HG02763 (cell line): ENCODE measurements around the gene ARHGEF39.
A peak's percentile ranks its signal among the peaks of the same experiment; 100 is the strongest.

Experiments used
- ATAC-seq: cut with Tn5 transposase; IDR thresholded peaks from one replicate; pipeline ENCODE4 v1.9.1; 2021; ENCODE audit warnings: mild to moderate bottlenecking, moderate library complexity; ENCODE audit not compliant: unreplicated experiment

ARHGEF39 gene

GRCh38 chr9:35664531-35665470, at the start of gene ARHGEF39:
ARHGEF39 (minus strand) TSS chr9:35665195; CDS start chr9:35665169, 26 bp downstream.
- peak; percentile 83 for ATAC-seq

- no peak for ATAC-seq
Measured at GRCh38 chr9:35714123-35714522, 49.1 kb upstream of the ARHGEF39 start.

- ATAC-seq = no peak
Measured at GRCh38 chr9:35713578-35713977, 48.6 kb upstream of the ARHGEF39 start.

GRCh38 chr9:35712762-35713400, 47.9 kb upstream of the ARHGEF39 start:
- ATAC-seq = no peak

- ATAC-seq = no peak
Measured at GRCh38 chr9:35711501-35712428, 46.8 kb upstream of the ARHGEF39 start.

GRCh38 chr9:35710818-35711500, 46.0 kb upstream of the ARHGEF39 start:
- ATAC-seq = no peak

GRCh38 chr9:35708146-35708545, 43.2 kb upstream of the ARHGEF39 start:
- ATAC-seq = no peak

GRCh38 chr9:35706951-35707350, 42.0 kb upstream of the ARHGEF39 start:
- ATAC-seq = no peak

- no peak for ATAC-seq
Measured at GRCh38 chr9:35705836-35706430, 40.9 kb upstream of the ARHGEF39 start.

GRCh38 chr9:35705372-35705771, 40.4 kb upstream of the ARHGEF39 start:
- no peak for ATAC-seq

- ATAC-seq = no peak
Measured at GRCh38 chr9:35703906-35704672, 39.1 kb upstream of the ARHGEF39 start.

- ATAC-seq = no peak
Measured at GRCh38 chr9:35702696-35703095, 37.7 kb upstream of the ARHGEF39 start.

- no peak for ATAC-seq
Measured at GRCh38 chr9:35700942-35701341, 35.9 kb upstream of the ARHGEF39 start.

GRCh38 chr9:35700031-35700430, 35.0 kb upstream of the ARHGEF39 start:
- no peak for ATAC-seq

- ATAC-seq = no peak
Measured at GRCh38 chr9:35698231-35698630, 33.2 kb upstream of the ARHGEF39 start.

GRCh38 chr9:35697486-35697885, 32.5 kb upstream of the ARHGEF39 start:
- no peak for ATAC-seq

- no peak for ATAC-seq
Measured at GRCh38 chr9:35696520-35697215, 31.7 kb upstream of the ARHGEF39 start.

GRCh38 chr9:35695943-35696401, 31.0 kb upstream of the ARHGEF39 start:
- ATAC-seq = no peak
